ENCODE data around the gene UGDH. TPM values are rescaled to one million over a fixed set of nuclear protein-coding genes. Genes with fewer than 3 reads are reported as not detected.
"Not testable (repeated sequence)": the region's sequence is repeated elsewhere in the genome, so short reads cannot be mapped to it uniquely, and the experiment has no call there.

UGDH gene
- polyA plus RNA-seq, 2 donors, result 11.8 to 14.7 TPM

GRCh38 chr4:39521253-39521919 is 5.9 kb downstream of the UGDH start:
- no peak overlapping the region for H3K4me3 ChIP-seq (ENCODE audit: low read depth in 1 of 2, low read length in 2 of 2)
- 59 to 72% methylated on average over 5 of the region's 5 CpGs for WGBS, 2 donors
- H3K36me3 ChIP-seq (ENCODE audit: control insufficient read depth in 2 of 2, insufficient read depth in 2 of 2, low read length in 1 of 2), result peaks cover 0 to 2% of the 10 kb centered on the region in 2 donors
- H3K9me3 ChIP-seq (ENCODE audit: control insufficient read depth in 2 of 2, insufficient read depth in 1 of 2, low read depth in 1 of 2, low read length in 1 of 2), result no peaks in the 10 kb centered on the region
- no peak overlapping the region for H3K27ac ChIP-seq (ENCODE audit: low read depth in 2 of 2, low read length in 1 of 2)
- H3K4me1 ChIP-seq (ENCODE audit: control insufficient read depth in 2 of 2, insufficient read depth in 2 of 2, low read length in 1 of 2), result no peaks in the 10 kb centered on the region
- H3K27me3 ChIP-seq (ENCODE audit: control insufficient read depth in 1 of 2, insufficient read depth in 2 of 2, low read length in 2 of 2), result no peaks in the 10 kb centered on the region

GRCh38 chr4:39518484-39518883 is 8.8 kb downstream of the UGDH start:
- H3K36me3 ChIP-seq (ENCODE audit: control insufficient read depth in 2 of 2, insufficient read depth in 2 of 2, low read length in 1 of 2), result peaks cover 0 to 2% of the 10 kb centered on the region in 2 donors
- peaks cover 0 to 2% of the 10 kb centered on the region in 2 donors for H3K4me1 ChIP-seq (ENCODE audit: control insufficient read depth in 2 of 2, insufficient read depth in 2 of 2, low read length in 1 of 2)
- H3K9me3 ChIP-seq (ENCODE audit: control insufficient read depth in 2 of 2, insufficient read depth in 1 of 2, low read depth in 1 of 2, low read length in 1 of 2), result no peaks in the 10 kb centered on the region
- no peak overlapping the region for H3K27ac ChIP-seq (ENCODE audit: low read depth in 2 of 2, low read length in 1 of 2)
- no peaks in the 10 kb centered on the region for H3K27me3 ChIP-seq (ENCODE audit: control insufficient read depth in 1 of 2, insufficient read depth in 2 of 2, low read length in 2 of 2)
- 89% methylated on average over 6 of the region's 6 CpGs for WGBS, 2 donors
- H3K4me3 ChIP-seq (ENCODE audit: low read depth in 1 of 2, low read length in 2 of 2), result no peak overlapping the region

- H3K27ac ChIP-seq (ENCODE audit: low read depth in 2 of 2, low read length in 1 of 2), result no peak overlapping the region
- H3K4me3 ChIP-seq (ENCODE audit: low read depth in 1 of 2, low read length in 2 of 2), result no peak overlapping the region
- no peaks in the 10 kb centered on the region for H3K27me3 ChIP-seq (ENCODE audit: control insufficient read depth in 1 of 2, insufficient read depth in 2 of 2, low read length in 2 of 2)
- WGBS, 2 donors, result 89 to 91% methylated on average over 2 of the region's 2 CpGs
- H3K4me1 ChIP-seq (ENCODE audit: control insufficient read depth in 2 of 2, insufficient read depth in 2 of 2, low read length in 1 of 2), result peaks cover 0 to 2% of the 10 kb centered on the region in 2 donors
- no peaks in the 10 kb centered on the region for H3K9me3 ChIP-seq (ENCODE audit: control insufficient read depth in 2 of 2, insufficient read depth in 1 of 2, low read depth in 1 of 2, low read length in 1 of 2)
- peaks cover 0 to 2% of the 10 kb centered on the region in 2 donors for H3K36me3 ChIP-seq (ENCODE audit: control insufficient read depth in 2 of 2, insufficient read depth in 2 of 2, low read length in 1 of 2)
Measured at GRCh38 chr4:39516407-39516966, 10.8 kb downstream of the UGDH start.

GRCh38 chr4:39515669-39516401 is 11.4 kb downstream of the UGDH start:
- not testable (repeated sequence) for H3K4me1 ChIP-seq (ENCODE audit: control insufficient read depth in 2 of 2, insufficient read depth in 2 of 2, low read length in 1 of 2); H3K27ac ChIP-seq (ENCODE audit: low read depth in 2 of 2, low read length in 1 of 2); H3K27me3 ChIP-seq (ENCODE audit: control insufficient read depth in 1 of 2, insufficient read depth in 2 of 2, low read length in 2 of 2); H3K4me3 ChIP-seq (ENCODE audit: low read depth in 1 of 2, low read length in 2 of 2); H3K36me3 ChIP-seq (ENCODE audit: control insufficient read depth in 2 of 2, insufficient read depth in 2 of 2, low read length in 1 of 2); H3K9me3 ChIP-seq (ENCODE audit: control insufficient read depth in 2 of 2, insufficient read depth in 1 of 2, low read depth in 1 of 2, low read length in 1 of 2)
- 94 to 96% methylated on average over 14 of the region's 14 CpGs for WGBS, 2 donors

DNA sequence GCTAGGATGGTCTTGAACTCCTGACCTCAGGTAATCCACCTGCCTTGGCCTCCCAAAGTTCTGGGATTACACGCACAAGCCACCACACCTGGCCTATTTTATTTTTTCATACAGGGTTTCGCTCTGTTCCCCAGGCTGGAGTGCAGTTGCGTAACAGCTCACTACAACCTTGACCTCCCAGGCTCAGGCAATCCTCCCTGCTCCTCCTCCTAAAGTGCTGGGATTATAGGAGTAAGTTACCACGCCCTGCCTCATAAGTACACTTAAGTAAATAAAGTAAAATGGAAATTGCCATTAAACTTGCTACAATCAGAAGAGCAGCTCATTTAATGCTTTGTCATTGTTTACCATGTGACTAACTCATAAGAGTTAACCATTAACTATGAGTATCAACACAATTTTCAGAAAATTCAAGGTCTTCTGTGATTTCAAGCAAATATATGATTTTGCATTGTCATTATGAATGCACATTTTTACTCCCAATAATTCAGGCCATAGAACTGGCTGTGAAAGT is 12.3 kb downstream of the UGDH start:
- Histone ChIP-seq H3K27me3 (ENCODE audit: control insufficient read depth in 1 of 2, insufficient read depth in 2 of 2, low read length in 2 of 2) (no peaks in the 10 kb centered on the region), H3K4me1 (ENCODE audit: control insufficient read depth in 2 of 2, insufficient read depth in 2 of 2, low read length in 1 of 2) (peaks cover 0 to 2% of the 10 kb centered on the region in 2 donors), H3K27ac (ENCODE audit: low read depth in 2 of 2, low read length in 1 of 2) (peak overlapping the region in 1 of 2 donors; percentile 21), H3K4me3 (ENCODE audit: low read depth in 1 of 2, low read length in 2 of 2) (no peak overlapping the region), H3K36me3 (ENCODE audit: control insufficient read depth in 2 of 2, insufficient read depth in 2 of 2, low read length in 1 of 2) (peaks cover 3 to 4% of the 10 kb centered on the region in 2 donors), H3K9me3 (ENCODE audit: control insufficient read depth in 2 of 2, insufficient read depth in 1 of 2, low read depth in 1 of 2, low read length in 1 of 2) (no peaks in the 10 kb centered on the region)
- WGBS, 2 donors, result 49 to 53% methylated on average over 4 of the region's 4 CpGs

- H3K27ac ChIP-seq (ENCODE audit: low read depth in 2 of 2, low read length in 1 of 2), result peak overlapping the region in 1 of 2 donors; percentile 21
- H3K4me1 ChIP-seq (ENCODE audit: control insufficient read depth in 2 of 2, insufficient read depth in 2 of 2, low read length in 1 of 2); H3K36me3 ChIP-seq (ENCODE audit: control insufficient read depth in 2 of 2, insufficient read depth in 2 of 2, low read length in 1 of 2); H3K4me3 ChIP-seq (ENCODE audit: low read depth in 1 of 2, low read length in 2 of 2); H3K27me3 ChIP-seq (ENCODE audit: control insufficient read depth in 1 of 2, insufficient read depth in 2 of 2, low read length in 2 of 2); H3K9me3 ChIP-seq (ENCODE audit: control insufficient read depth in 2 of 2, insufficient read depth in 1 of 2, low read depth in 1 of 2, low read length in 1 of 2): not testable (repeated sequence)
- WGBS, 2 donors, result 100% methylated on average over 1 of the region's 1 CpG
Measured at GRCh38 chr4:39514266-39514665, 13.0 kb downstream of the UGDH start.

- peaks cover 0 to 2% of the 10 kb centered on the region in 2 donors for H3K4me1 ChIP-seq (ENCODE audit: control insufficient read depth in 2 of 2, insufficient read depth in 2 of 2, low read length in 1 of 2)
- WGBS, 2 donors, result 97 to 98% methylated on average over 5 of the region's 5 CpGs
- no peak overlapping the region for H3K4me3 ChIP-seq (ENCODE audit: low read depth in 1 of 2, low read length in 2 of 2)
- no peaks in the 10 kb centered on the region for H3K27me3 ChIP-seq (ENCODE audit: control insufficient read depth in 1 of 2, insufficient read depth in 2 of 2, low read length in 2 of 2)
- H3K9me3 ChIP-seq (ENCODE audit: control insufficient read depth in 2 of 2, insufficient read depth in 1 of 2, low read depth in 1 of 2, low read length in 1 of 2), result no peaks in the 10 kb centered on the region
- H3K36me3 ChIP-seq (ENCODE audit: control insufficient read depth in 2 of 2, insufficient read depth in 2 of 2, low read length in 1 of 2), result peaks cover 9 to 14% of the 10 kb centered on the region in 2 donors
- no peak overlapping the region for H3K27ac ChIP-seq (ENCODE audit: low read depth in 2 of 2, low read length in 1 of 2)
Measured at GRCh38 chr4:39510348-39510929, 16.8 kb downstream of the UGDH start.

GRCh38 chr4:39505581-39505980 is 21.7 kb downstream of the UGDH start:
- Histone ChIP-seq H3K4me1 (ENCODE audit: control insufficient read depth in 2 of 2, insufficient read depth in 2 of 2, low read length in 1 of 2) (no peaks in the 10 kb centered on the region), H3K4me3 (ENCODE audit: low read depth in 1 of 2, low read length in 2 of 2) (no peak overlapping the region), H3K36me3 (ENCODE audit: control insufficient read depth in 2 of 2, insufficient read depth in 2 of 2, low read length in 1 of 2) (peaks cover 9 to 21% of the 10 kb centered on the region in 2 donors), H3K27ac (ENCODE audit: low read depth in 2 of 2, low read length in 1 of 2) (no peak overlapping the region), H3K9me3 (ENCODE audit: control insufficient read depth in 2 of 2, insufficient read depth in 1 of 2, low read depth in 1 of 2, low read length in 1 of 2) (no peaks in the 10 kb centered on the region), H3K27me3 (ENCODE audit: control insufficient read depth in 1 of 2, insufficient read depth in 2 of 2, low read length in 2 of 2) (no peaks in the 10 kb centered on the region)
- 65 to 81% methylated on average over 1 of the region's 1 CpG for WGBS, 2 donors

DNA sequence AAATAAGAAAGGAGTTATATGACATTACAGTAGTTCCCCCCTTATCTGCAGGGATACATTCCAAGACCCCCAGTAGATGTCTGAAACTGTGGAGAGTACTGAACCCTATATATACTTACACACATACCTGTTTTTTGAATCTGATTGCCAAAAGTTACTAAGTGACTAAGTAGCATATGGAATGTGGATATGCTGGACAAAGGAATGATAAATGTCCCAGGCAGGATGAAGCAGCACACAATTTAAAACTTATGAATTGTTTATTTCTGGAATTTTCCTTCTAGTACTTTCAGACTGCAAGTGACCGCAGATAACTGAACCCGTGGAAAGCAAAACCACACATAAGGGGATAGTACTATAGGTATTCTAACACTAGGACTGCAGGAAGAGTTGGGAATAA is 22.7 kb downstream of the UGDH start:
- no peak overlapping the region for H3K4me3 ChIP-seq (ENCODE audit: low read depth in 1 of 2, low read length in 2 of 2)
- H3K27ac ChIP-seq (ENCODE audit: low read depth in 2 of 2, low read length in 1 of 2), result no peak overlapping the region
- no peaks in the 10 kb centered on the region for H3K27me3 ChIP-seq (ENCODE audit: control insufficient read depth in 1 of 2, insufficient read depth in 2 of 2, low read length in 2 of 2)
- no peaks in the 10 kb centered on the region for H3K9me3 ChIP-seq (ENCODE audit: control insufficient read depth in 2 of 2, insufficient read depth in 1 of 2, low read depth in 1 of 2, low read length in 1 of 2)
- peaks cover 6 to 20% of the 10 kb centered on the region in 2 donors for H3K36me3 ChIP-seq (ENCODE audit: control insufficient read depth in 2 of 2, insufficient read depth in 2 of 2, low read length in 1 of 2)
- WGBS, 2 donors, result 96 to 98% methylated on average over 2 of the region's 2 CpGs
- H3K4me1 ChIP-seq (ENCODE audit: control insufficient read depth in 2 of 2, insufficient read depth in 2 of 2, low read length in 1 of 2), result no peaks in the 10 kb centered on the region

All from esophagus (tissue), 2 donors.